Measurements from ENCODE around the gene GUCY1A2.

GUCY1A2 gene

GRCh38 chr11:106957030-106957482, 61.2 kb downstream of the GUCY1A2 start:
- Histone ChIP-seq H3K4me1 (ENCODE audit: control insufficient read depth, insufficient read depth, low read length) (peaks cover 8% of the 10 kb centered on the region; the same call in 1 of the 2 replicates), H3K36me3 (ENCODE audit: control insufficient read depth, insufficient read depth, low read length) (no peaks in the 10 kb centered on the region), H3K27ac (ENCODE audit: low read length) (no peak overlapping the region), H3K4me3 (ENCODE audit: low read length) (no peak overlapping the region), H3K27me3 (ENCODE audit: control insufficient read depth, insufficient read depth, low read length) (no peaks in the 10 kb centered on the region), H3K9me3 (ENCODE audit: control insufficient read depth, insufficient read depth, low read length) (no peaks in the 10 kb centered on the region)
- DNase-seq (ENCODE audit: low read depth, low spot score), result no peak
- no CpG with 5 or more reads among the region's 5 CpGs for WGBS (ENCODE audit: insufficient coverage, insufficient read length)

GRCh38 chr11:106950067-106950491, 68.2 kb downstream of the GUCY1A2 start:
- Histone ChIP-seq H3K27me3 (ENCODE audit: control insufficient read depth, insufficient read depth, low read length) (no peaks in the 10 kb centered on the region), H3K27ac (ENCODE audit: low read length) (no peak overlapping the region)

GRCh38 chr11:106943089-106943488, 75.2 kb downstream of the GUCY1A2 start:
- Histone ChIP-seq H3K27ac (ENCODE audit: low read length) (no peak overlapping the region), H3K36me3 (ENCODE audit: control insufficient read depth, insufficient read depth, low read length) (no peaks in the 10 kb centered on the region), H3K4me1 (ENCODE audit: control insufficient read depth, insufficient read depth, low read length) (no peaks in the 10 kb centered on the region), H3K9me3 (ENCODE audit: control insufficient read depth, insufficient read depth, low read length) (no peaks in the 10 kb centered on the region), H3K27me3 (ENCODE audit: control insufficient read depth, insufficient read depth, low read length) (no peaks in the 10 kb centered on the region), H3K4me3 (ENCODE audit: low read length) (no peak overlapping the region)
- no peak for DNase-seq (ENCODE audit: low read depth, low spot score)
- no CpG with 5 or more reads among the region's 3 CpGs for WGBS (ENCODE audit: insufficient coverage, insufficient read length)

More at GRCh38 chr11:106950067-106950491, 68.2 kb downstream of the GUCY1A2 start:
- H3K36me3 ChIP-seq (ENCODE audit: control insufficient read depth, insufficient read depth, low read length), result no peaks in the 10 kb centered on the region
- no peaks in the 10 kb centered on the region for H3K9me3 ChIP-seq (ENCODE audit: control insufficient read depth, insufficient read depth, low read length)
- peaks cover 2% of the 10 kb centered on the region; the same call in 1 of the 2 replicates for H3K4me1 ChIP-seq (ENCODE audit: control insufficient read depth, insufficient read depth, low read length)
- no peak overlapping the region for H3K4me3 ChIP-seq (ENCODE audit: low read length)
- no peak for DNase-seq (ENCODE audit: low read depth, low spot score)

- Histone ChIP-seq H3K36me3 (ENCODE audit: control insufficient read depth, insufficient read depth, low read length) (no peaks in the 10 kb centered on the region), H3K4me3 (ENCODE audit: low read length) (no peak overlapping the region), H3K27me3 (ENCODE audit: control insufficient read depth, insufficient read depth, low read length) (no peaks in the 10 kb centered on the region), H3K27ac (ENCODE audit: low read length) (no peak overlapping the region), H3K4me1 (ENCODE audit: control insufficient read depth, insufficient read depth, low read length) (no peaks in the 10 kb centered on the region), H3K9me3 (ENCODE audit: control insufficient read depth, insufficient read depth, low read length) (no peaks in the 10 kb centered on the region)
- DNase-seq (ENCODE audit: low read depth, low spot score), result no peak
- WGBS (ENCODE audit: insufficient coverage, insufficient read length), result no CpG with 5 or more reads among the region's 2 CpGs
Observed at GRCh38 chr11:106939157-106939556, 79.1 kb downstream of the GUCY1A2 start.

GRCh38 chr11:106937111-106937510, 81.2 kb downstream of the GUCY1A2 start:
- no peak overlapping the region for H3K4me3 ChIP-seq (ENCODE audit: low read length)
- no peaks in the 10 kb centered on the region for H3K4me1 ChIP-seq (ENCODE audit: control insufficient read depth, insufficient read depth, low read length)
- H3K9me3 ChIP-seq (ENCODE audit: control insufficient read depth, insufficient read depth, low read length), result no peaks in the 10 kb centered on the region
- no peaks in the 10 kb centered on the region for H3K27me3 ChIP-seq (ENCODE audit: control insufficient read depth, insufficient read depth, low read length)
- no CpG with 5 or more reads among the region's 1 CpG for WGBS (ENCODE audit: insufficient coverage, insufficient read length)
- H3K36me3 ChIP-seq (ENCODE audit: control insufficient read depth, insufficient read depth, low read length), result no peaks in the 10 kb centered on the region
- H3K27ac ChIP-seq (ENCODE audit: low read length), result no peak overlapping the region
- DNase-seq (ENCODE audit: low read depth, low spot score), result no peak

- no peaks in the 10 kb centered on the region for H3K36me3 ChIP-seq (ENCODE audit: control insufficient read depth, insufficient read depth, low read length)
- H3K4me3 ChIP-seq (ENCODE audit: low read length), result no peak overlapping the region
- no peaks in the 10 kb centered on the region for H3K9me3 ChIP-seq (ENCODE audit: control insufficient read depth, insufficient read depth, low read length)
- no peak for DNase-seq (ENCODE audit: low read depth, low spot score)
- H3K27me3 ChIP-seq (ENCODE audit: control insufficient read depth, insufficient read depth, low read length), result no peaks in the 10 kb centered on the region
- no peaks in the 10 kb centered on the region for H3K4me1 ChIP-seq (ENCODE audit: control insufficient read depth, insufficient read depth, low read length)
- H3K27ac ChIP-seq (ENCODE audit: low read length), result no peak overlapping the region
Observed at GRCh38 chr11:106925245-106925644, 93.0 kb downstream of the GUCY1A2 start.

GRCh38 chr11:106920899-106921509, 97.3 kb downstream of the GUCY1A2 start:
- Histone ChIP-seq H3K36me3 (ENCODE audit: control insufficient read depth, insufficient read depth, low read length) (no peaks in the 10 kb centered on the region), H3K27ac (ENCODE audit: low read length) (no peak overlapping the region), H3K4me3 (ENCODE audit: low read length) (no peak overlapping the region), H3K27me3 (ENCODE audit: control insufficient read depth, insufficient read depth, low read length) (no peaks in the 10 kb centered on the region), H3K9me3 (ENCODE audit: control insufficient read depth, insufficient read depth, low read length) (no peaks in the 10 kb centered on the region), H3K4me1 (ENCODE audit: control insufficient read depth, insufficient read depth, low read length) (no peaks in the 10 kb centered on the region)
- DNase-seq (ENCODE audit: low read depth, low spot score), result no peak

GRCh38 chr11:106917973-106918372, 100.3 kb downstream of the GUCY1A2 start:
- peak; percentile 27 for DNase-seq (ENCODE audit: low read depth, low spot score)
- Histone ChIP-seq H3K27ac (ENCODE audit: low read length) (no peak overlapping the region), H3K36me3 (ENCODE audit: control insufficient read depth, insufficient read depth, low read length) (no peaks in the 10 kb centered on the region), H3K9me3 (ENCODE audit: control insufficient read depth, insufficient read depth, low read length) (no peaks in the 10 kb centered on the region), H3K4me1 (ENCODE audit: control insufficient read depth, insufficient read depth, low read length) (no peaks in the 10 kb centered on the region), H3K4me3 (ENCODE audit: low read length) (no peak overlapping the region), H3K27me3 (ENCODE audit: control insufficient read depth, insufficient read depth, low read length) (no peaks in the 10 kb centered on the region)
- WGBS (ENCODE audit: insufficient coverage, insufficient read length), result no CpG with 5 or more reads among the region's 2 CpGs

GRCh38 chr11:106914409-106914808, 103.9 kb downstream of the GUCY1A2 start:
- Histone ChIP-seq H3K4me3 (ENCODE audit: low read length) (no peak overlapping the region), H3K4me1 (ENCODE audit: control insufficient read depth, insufficient read depth, low read length) (no peaks in the 10 kb centered on the region), H3K27me3 (ENCODE audit: control insufficient read depth, insufficient read depth, low read length) (no peaks in the 10 kb centered on the region), H3K27ac (ENCODE audit: low read length) (no peak overlapping the region), H3K9me3 (ENCODE audit: control insufficient read depth, insufficient read depth, low read length) (no peaks in the 10 kb centered on the region), H3K36me3 (ENCODE audit: control insufficient read depth, insufficient read depth, low read length) (no peaks in the 10 kb centered on the region)
- WGBS (ENCODE audit: insufficient coverage, insufficient read length), result no CpG with 5 or more reads among the region's 1 CpG
- no peak for DNase-seq (ENCODE audit: low read depth, low spot score)

- no peak overlapping the region for H3K4me3 ChIP-seq (ENCODE audit: low read length)
- no CpG with 5 or more reads among the region's 2 CpGs for WGBS (ENCODE audit: insufficient coverage, insufficient read length)
- H3K36me3 ChIP-seq (ENCODE audit: control insufficient read depth, insufficient read depth, low read length), result no peaks in the 10 kb centered on the region
- H3K9me3 ChIP-seq (ENCODE audit: control insufficient read depth, insufficient read depth, low read length), result no peaks in the 10 kb centered on the region
- H3K4me1 ChIP-seq (ENCODE audit: control insufficient read depth, insufficient read depth, low read length), result no peaks in the 10 kb centered on the region
- DNase-seq (ENCODE audit: low read depth, low spot score), result no peak
- no peak overlapping the region for H3K27ac ChIP-seq (ENCODE audit: low read length)
- no peaks in the 10 kb centered on the region for H3K27me3 ChIP-seq (ENCODE audit: control insufficient read depth, insufficient read depth, low read length)
Observed at GRCh38 chr11:106913141-106913540, 105.1 kb downstream of the GUCY1A2 start.

GRCh38 chr11:106904826-106905225, 113.5 kb downstream of the GUCY1A2 start:
- DNase-seq (ENCODE audit: low read depth, low spot score), result no peak
- no peaks in the 10 kb centered on the region for H3K4me1 ChIP-seq (ENCODE audit: control insufficient read depth, insufficient read depth, low read length)
- H3K4me3 ChIP-seq (ENCODE audit: low read length), result no peak overlapping the region
- H3K27me3 ChIP-seq (ENCODE audit: control insufficient read depth, insufficient read depth, low read length), result no peaks in the 10 kb centered on the region
- no peak overlapping the region for H3K27ac ChIP-seq (ENCODE audit: low read length)
- WGBS (ENCODE audit: insufficient coverage, insufficient read length), result no CpG with 5 or more reads among the region's 2 CpGs
- H3K9me3 ChIP-seq (ENCODE audit: control insufficient read depth, insufficient read depth, low read length), result no peaks in the 10 kb centered on the region
- no peaks in the 10 kb centered on the region for H3K36me3 ChIP-seq (ENCODE audit: control insufficient read depth, insufficient read depth, low read length)

Measured in iPS DF 6.9 (cell line).